Ovary (tissue), 9 donors: ENCODE results near the gene BASP1. TPM values are rescaled to one million over a fixed set of nuclear protein-coding genes. Genes with fewer than 3 reads are reported as not detected.
"Not testable (repeated sequence)": the region's sequence is repeated elsewhere in the genome, so short reads cannot be mapped to it uniquely, and the experiment has no call there.

Experiments
- DNase-seq, 5 donors: peaks; one replicate each; pipeline ENCODE4 v3.0.0-alpha.2; 2019 to 2020
- H3K27ac ChIP-seq, 2 donors: fragments of 200-600 bp; one replicate each; pipeline versions ENCODE4 v1.5.1 to v1.8.0; 2019 to 2022
- H3K27me3 ChIP-seq: fragments of 200-600 bp; one replicate; pipeline ENCODE4 v1.8.0; 2022
- H3K36me3 ChIP-seq: fragments of 200-600 bp; sonication (generic); one replicate; pipeline ENCODE4 v1.5.1; 2019
- H3K4me1 ChIP-seq: one replicate; pipeline ENCODE4 v1.8.1; 2013; ENCODE audit warnings: mild to moderate bottlenecking, moderate library complexity; ENCODE audit not compliant: insufficient read depth
- H3K4me3 ChIP-seq: fragments of 200-600 bp; sonication (generic); one replicate; pipeline ENCODE4 v1.5.1; 2017
- H3K9me3 ChIP-seq, 2 donors: fragments of 200-600 bp in 1 of 2; sonication (generic) in 1 of 2; one replicate each; pipeline versions ENCODE4 v1.5.1 to v1.8.1; 2013 to 2019; ENCODE audit warnings: mild to moderate bottlenecking in 1 of 2, moderate library complexity in 1 of 2
- EP300 ChIP-seq: sonication (generic); formaldehyde crosslinking; IDR thresholded peaks from one replicate; pipeline ENCODE4 v1.6.1; 2017; ENCODE audit warnings: antibody characterized with exemption
- POLR2A ChIP-seq: fragments of 450-650 bp; IDR thresholded peaks from one replicate; pipeline ENCODE4 v1.6.1; 2017; ENCODE audit warnings: antibody characterized with exemption, mild to moderate bottlenecking, moderate library complexity
- WGBS, 3 donors: extraction: QIAGEN DNeasy Blood & Tissue Kit in 1 of 3; methylation state at CpG; one replicate each; pipeline versions ENCODE4 v1.1.5 to v1.1.7; 2013 to 2017; 5-methylcytosine and 5-hydroxymethylcytosine counted together
- intact Hi-C, 4 donors: fragments of 100-400 bp; cut with DNase I; formaldehyde crosslinking; loops; one replicate each; pipeline versions ENCODE4 v1.11.0 to v1.15.1; 2022 to 2023
- polyA plus RNA-seq, 2 donors: library from polyadenylated mRNA; stranded (reverse); fragments of 200-250 nt in 1 of 2; fragments of 350-450 nt in 1 of 2; fragmentation: Illumina TruSeq in 1 of 2; extraction: RNeasy Lipid Tissue Mini Kit (QIAGEN cat#74804) in 1 of 2; gene quantifications; one replicate each; pipeline ENCODE4 v1.2.3, GENCODE V29; 2013 to 2014
- total RNA-seq, 7 donors: library from RNA; depleted of rRNA in 2 of 7; stranded (reverse); fragments of >200 nt in 2 of 7; fragmentation: NEBNext Ultra II Directional in 3 of 7; extraction: Animal tissue kit (Norgen Biotek cat#: 25700) in 3 of 7; gene quantifications; one replicate each; pipeline versions ENCODE4 v1.1.0 to v1.2.4, GENCODE V29; 2016 to 2023
- TF ChIP-seq, protein P1 (sequence below), 3 donors: fragments of 450-650 bp in 2 of 3; fragments of 200-600 bp in 1 of 3; IDR thresholded peaks; one replicate each; pipeline versions ENCODE4 v1.5.1 to v1.8.0; 2016 to 2022; ENCODE audit warnings: antibody characterized with exemption in 3 of 3, mild to moderate bottlenecking in 1 of 3
- donor health status: DM: no; HTN: no; CAD: no; lungs with moderate emphysema.
- donor health status: DM: no; HTN: no; CAD: no.
- donor health status: Bipolar disorder and iron deficiency.
- donor health status: DM: yes; HTN: yes; CAD: no.
- donor health status: DM: no; HTN: no; CAD: no.
- donor health status: DM: yes; HTN: yes; CAD: no.

BASP1 gene
- total and polyA plus RNA-seq, 9 donors: 18.0 to 59.5 (median 38.7) TPM

DNA sequence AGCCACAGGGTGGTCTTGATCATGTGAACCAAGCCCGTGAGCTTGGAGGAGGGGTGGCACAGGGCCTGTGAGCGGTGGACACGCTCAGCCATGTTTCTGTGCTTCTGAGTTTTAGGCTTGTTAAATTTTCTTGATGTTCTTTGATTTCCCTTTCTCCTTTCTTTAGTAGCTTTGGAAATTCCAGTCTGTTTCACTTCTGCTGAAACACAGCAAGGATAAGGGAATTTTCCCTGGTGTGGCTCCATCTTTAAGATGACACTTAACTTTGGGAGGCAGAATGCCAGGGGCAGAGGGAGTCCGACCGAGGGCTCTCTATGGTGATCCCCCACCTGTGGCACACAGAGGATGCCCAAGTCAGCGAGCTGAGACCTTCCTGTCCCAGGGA lies 29.7 kb upstream of the BASP1 start:
- DNase-seq: no peak
- Histone ChIP-seq H3K36me3 (no peaks in the 10 kb centered on the region), H3K4me3 (no peak overlapping the region), H3K9me3 (no peaks in the 10 kb centered on the region), H3K27me3 (no peaks in the 10 kb centered on the region), H3K4me1 (peaks cover 4% of the 10 kb centered on the region), H3K27ac (no peak overlapping the region)
- intact Hi-C loops: loop anchor here in 3 of 4 donors (5.0 to 10.0 kb wide), 5 partner anchors 55 to 395 kb away; partner anchors contain the start of gene MYO10 (in 2 of the 3)
- WGBS, 3 donors: 91 to 97% (median 96%) methylated on average over 6 of the region's 6 CpGs
- TF ChIP-seq EP300 (no peak), POLR2A (no peak)
- TF ChIP-seq, protein P1, sequence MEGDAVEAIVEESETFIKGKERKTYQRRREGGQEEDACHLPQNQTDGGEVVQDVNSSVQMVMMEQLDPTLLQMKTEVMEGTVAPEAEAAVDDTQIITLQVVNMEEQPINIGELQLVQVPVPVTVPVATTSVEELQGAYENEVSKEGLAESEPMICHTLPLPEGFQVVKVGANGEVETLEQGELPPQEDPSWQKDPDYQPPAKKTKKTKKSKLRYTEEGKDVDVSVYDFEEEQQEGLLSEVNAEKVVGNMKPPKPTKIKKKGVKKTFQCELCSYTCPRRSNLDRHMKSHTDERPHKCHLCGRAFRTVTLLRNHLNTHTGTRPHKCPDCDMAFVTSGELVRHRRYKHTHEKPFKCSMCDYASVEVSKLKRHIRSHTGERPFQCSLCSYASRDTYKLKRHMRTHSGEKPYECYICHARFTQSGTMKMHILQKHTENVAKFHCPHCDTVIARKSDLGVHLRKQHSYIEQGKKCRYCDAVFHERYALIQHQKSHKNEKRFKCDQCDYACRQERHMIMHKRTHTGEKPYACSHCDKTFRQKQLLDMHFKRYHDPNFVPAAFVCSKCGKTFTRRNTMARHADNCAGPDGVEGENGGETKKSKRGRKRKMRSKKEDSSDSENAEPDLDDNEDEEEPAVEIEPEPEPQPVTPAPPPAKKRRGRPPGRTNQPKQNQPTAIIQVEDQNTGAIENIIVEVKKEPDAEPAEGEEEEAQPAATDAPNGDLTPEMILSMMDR (IDR thresholded peaks at IDR 0.05): no peak

DNA sequence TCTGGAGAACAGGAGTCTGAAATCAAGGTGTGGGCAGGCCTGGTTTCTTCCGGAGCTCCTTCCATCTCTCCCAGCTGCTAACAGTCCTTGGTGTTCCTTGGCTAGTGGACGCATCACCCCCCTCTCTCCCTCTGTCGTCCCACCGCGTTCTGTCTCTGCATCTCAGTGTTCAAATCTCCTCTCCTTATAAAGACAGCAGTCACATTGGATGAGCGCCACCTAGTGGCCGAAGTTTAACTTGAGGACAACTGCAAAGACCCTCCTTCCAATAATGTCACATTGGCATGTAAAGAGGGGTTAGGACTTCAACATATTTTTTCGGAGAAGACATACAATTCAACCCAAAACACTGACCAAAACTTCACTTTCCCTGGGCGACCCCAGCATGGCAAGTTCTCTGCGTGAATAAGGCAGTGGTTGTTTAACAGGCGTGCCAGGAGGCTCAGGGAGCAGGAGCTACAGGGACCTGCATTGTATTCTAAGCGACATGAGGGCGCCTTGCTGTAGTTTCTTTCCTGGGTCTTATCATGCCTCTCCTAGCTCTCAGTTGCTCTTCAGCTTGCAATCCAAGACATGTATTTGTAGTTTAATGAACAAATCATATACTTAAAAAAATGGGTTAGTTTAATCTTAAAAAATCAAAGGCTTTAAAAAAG lies 27.9 kb upstream of the BASP1 start:
- DNase-seq: peak; percentile 73 to 82 (median 80)
- Histone ChIP-seq H3K36me3 (no peaks in the 10 kb centered on the region), H3K4me3 (no peak overlapping the region), H3K4me1 (peaks cover 4% of the 10 kb centered on the region), H3K27me3 (no peaks in the 10 kb centered on the region), H3K9me3 (no peaks in the 10 kb centered on the region), H3K27ac (no peak overlapping the region)
- TF ChIP-seq POLR2A: no peak
- TF ChIP-seq, protein P1 (IDR thresholded peaks at IDR 0.05): peak; percentile 57 to 66 (median 63)
- intact Hi-C loops: loop anchor here (5.0 to 10.0 kb wide), 6 partner anchors 57 to 402 kb away; partner anchors contain the start of gene MYO10 (in 3 of the 4)
- 27 to 36% (median 28%) methylated on average over 13 of the region's 13 CpGs for WGBS, 3 donors

DNA sequence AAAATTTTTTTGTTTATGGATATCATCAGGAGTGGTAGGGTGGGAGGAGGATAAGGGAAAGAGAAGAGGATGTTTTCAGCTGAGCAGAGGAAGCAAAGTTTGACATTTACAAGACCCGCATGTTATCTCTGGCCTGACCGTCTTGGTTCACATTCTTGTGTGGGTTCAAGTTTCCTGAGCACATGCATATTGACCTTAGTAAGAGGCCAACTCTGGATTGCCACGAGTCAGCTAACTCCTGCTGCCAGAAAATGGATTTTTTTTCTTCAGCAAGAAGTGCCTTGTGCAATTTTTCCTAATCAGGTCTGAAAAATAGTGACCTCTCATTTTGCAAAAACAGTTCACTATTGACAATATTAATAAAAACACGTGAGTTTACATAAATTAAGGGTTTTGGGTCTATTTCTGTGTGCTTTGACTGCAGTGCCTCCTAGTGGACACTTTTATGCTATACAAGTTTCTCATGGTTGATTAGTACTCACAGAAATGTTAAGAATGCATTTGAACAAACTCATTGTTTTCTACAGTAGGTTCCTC lies 27.1 kb upstream of the BASP1 start:
- DNase-seq: peak in 2 of 5 donors; percentile 47 to 51
- TF ChIP-seq POLR2A: no peak
- TF ChIP-seq EP300: no peak
- TF ChIP-seq, protein P1 (IDR thresholded peaks at IDR 0.05): peak; percentile 69 to 80 (median 79)

DNA sequence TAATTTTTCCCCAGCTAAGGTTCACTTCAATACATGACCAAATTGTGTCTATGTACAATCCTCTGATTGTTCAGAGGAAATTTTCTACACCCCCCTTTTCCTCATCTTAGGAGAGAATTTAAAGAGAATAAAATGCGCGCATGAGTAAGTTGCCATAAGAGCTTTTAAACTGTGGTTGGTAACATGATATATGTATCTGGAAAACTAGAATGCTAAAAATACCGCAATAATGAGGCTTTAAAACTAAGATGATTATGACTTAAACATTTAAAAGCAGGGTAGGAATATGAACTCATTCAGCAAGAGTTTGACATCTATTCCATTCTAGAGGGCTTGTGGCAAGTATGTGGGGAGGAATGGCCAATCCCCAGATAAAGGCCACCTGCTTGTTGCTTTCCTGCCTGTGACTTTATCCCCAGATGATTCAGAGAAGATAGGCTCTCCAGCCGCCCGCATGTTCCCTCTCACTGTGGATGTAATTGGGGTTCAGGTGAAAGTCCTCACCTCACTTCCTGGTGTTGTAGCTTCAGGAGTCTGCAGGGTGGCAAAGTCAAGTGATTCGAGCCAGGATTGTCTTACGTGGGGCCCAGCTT lies 26.5 kb upstream of the BASP1 start:
- 74 to 88% (median 81%) methylated on average over 7 of the region's 7 CpGs for WGBS, 3 donors

More for the DNA sequence above, 27.1 kb upstream of the BASP1 start:
- no peak overlapping the region for H3K27ac ChIP-seq
- H3K4me1 ChIP-seq: peaks cover 4% of the 10 kb centered on the region
- intact Hi-C loops: loop anchor here (5.0 kb wide), 3 partner anchors 253 to 403 kb away; partner anchors contain the start of gene MYO10 (in 1 of the 4)
- WGBS, 3 donors: 0 to 1% (median 0%) methylated on average over 4 of the region's 4 CpGs
- no peaks in the 10 kb centered on the region for H3K36me3 ChIP-seq
- no peak overlapping the region for H3K4me3 ChIP-seq
- H3K9me3 ChIP-seq: no peaks in the 10 kb centered on the region
- no peaks in the 10 kb centered on the region for H3K27me3 ChIP-seq

DNA sequence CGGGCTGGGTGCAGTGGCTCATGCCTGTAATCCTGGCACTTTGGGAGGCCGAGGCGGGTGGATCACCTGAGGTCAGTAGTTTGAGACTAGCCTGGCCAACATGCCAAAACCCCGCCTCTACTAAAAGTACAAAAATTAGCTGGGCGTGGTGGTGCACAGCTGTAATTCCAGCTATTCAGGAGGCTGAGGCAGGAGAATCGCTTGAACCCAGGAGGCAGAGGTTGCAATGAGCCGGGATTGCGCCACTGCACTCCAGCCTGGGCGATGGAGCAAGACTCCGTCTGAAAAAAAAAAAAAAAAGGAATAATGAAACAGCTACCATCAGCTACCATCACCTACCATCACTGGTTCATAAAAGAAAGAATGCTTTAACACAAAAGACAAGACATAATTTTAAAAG lies 25.9 kb upstream of the BASP1 start:
- H3K27me3 ChIP-seq, H3K36me3 ChIP-seq, DNase-seq, H3K27ac ChIP-seq, H3K9me3 ChIP-seq, H3K4me1 ChIP-seq, H3K4me3 ChIP-seq: not testable (repeated sequence)
- intact Hi-C loops: loop anchor here (5.0 kb wide), 3 partner anchors 254 to 404 kb away; partner anchors contain the start of gene MYO10 (in 1 of the 4)
- 88 to 94% (median 92%) methylated on average over 10 of the region's 10 CpGs for WGBS, 3 donors

More for the DNA sequence above, 26.5 kb upstream of the BASP1 start:
- Histone ChIP-seq H3K9me3 (no peaks in the 10 kb centered on the region), H3K27ac (no peak overlapping the region), H3K36me3 (no peaks in the 10 kb centered on the region), H3K27me3 (no peaks in the 10 kb centered on the region), H3K4me3 (no peak overlapping the region), H3K4me1 (peaks cover 4% of the 10 kb centered on the region)
- DNase-seq: no peak
- intact Hi-C loops: loop anchor here (5.0 kb wide), 3 partner anchors 254 to 404 kb away; partner anchors contain the start of gene MYO10 (in 1 of the 4)
- TF ChIP-seq EP300 (no peak), POLR2A (no peak)
- TF ChIP-seq, protein P1 (IDR thresholded peaks at IDR 0.05): no peak
